Kidney (tissue), 14 donors: Measurements from ENCODE around the gene LMX1B. TPM values are rescaled to one million over a fixed set of nuclear protein-coding genes. Genes with fewer than 3 reads are reported as not detected.

Source experiments
- DNase-seq, 5 donors: peaks; one replicate each; pipeline ENCODE4 v3.0.0-alpha.2; 2013 to 2020
- FAIRE-seq: peaks from 2 replicates; lab custom pipeline; 2012; peaks lifted over from hg19 to GRCh38; lab: Jason Lieb, UNC
- H3K27ac ChIP-seq, 2 donors: one replicate each; pipeline ENCODE4 v1.7.0; 2013; ENCODE audit warnings: low read depth in 2 of 2, low read length in 2 of 2, inconsistent platforms in 1 of 2
- H3K27me3 ChIP-seq: one replicate; pipeline ENCODE4 v1.7.1; 2013; ENCODE audit warnings: low read length, inconsistent platforms; ENCODE audit not compliant: control insufficient read depth, insufficient read depth
- H3K36me3 ChIP-seq, 3 donors: one replicate each; pipeline versions ENCODE4 v1.7.0 to v1.7.1; 2013; ENCODE audit warnings: low read length in 3 of 3, control low read depth in 1 of 3, inconsistent platforms in 1 of 3; ENCODE audit not compliant: insufficient read depth in 3 of 3, control insufficient read depth in 2 of 3
- H3K4me1 ChIP-seq, 3 donors: one replicate each; pipeline versions ENCODE4 v1.7.0 to v1.7.1; 2013; ENCODE audit warnings: low read length in 3 of 3, inconsistent platforms in 1 of 3, low read depth in 1 of 3; ENCODE audit not compliant: control insufficient read depth in 2 of 3, insufficient read depth in 2 of 3
- H3K4me3 ChIP-seq, 3 donors: one replicate each; pipeline versions ENCODE4 v1.7.0 to v1.8.1; 2013; ENCODE audit warnings: low read length in 3 of 3, control low read depth in 1 of 3, inconsistent platforms in 1 of 3
- H3K9ac ChIP-seq, 3 donors: one replicate each; pipeline versions ENCODE4 v1.7.0 to v1.7.1; 2013; ENCODE audit warnings: low read length in 3 of 3, control low read depth in 1 of 3, inconsistent platforms in 1 of 3
- H3K9me3 ChIP-seq, 3 donors: one replicate each; pipeline versions ENCODE4 v1.7.0 to v1.7.1; 2013; ENCODE audit warnings: low read length in 3 of 3, control low read depth in 1 of 3, inconsistent platforms in 1 of 3; ENCODE audit not compliant: control insufficient read depth in 2 of 3, insufficient read depth in 1 of 3
- CTCF ChIP-seq: IDR thresholded peaks from 3 replicates; pipeline ENCODE4 v1.5.1; 2012; ENCODE audit warnings: mild to moderate bottlenecking, moderate library complexity, borderline replicate concordance; ENCODE audit not compliant: insufficient read depth; ENCODE audit errors: extremely low read depth
- intact Hi-C: fragments of 100-400 bp; cut with DNase I; formaldehyde crosslinking; loops from one replicate; pipeline ENCODE4 v1.11.1; 2022
- polyA plus RNA-seq: library from polyadenylated mRNA; stranded (reverse); fragments of 350-450 nt; fragmentation: Illumina TruSeq; extraction: RNeasy Lipid Tissue Mini Kit (QIAGEN cat#74804); gene quantifications from one replicate; pipeline ENCODE4 v1.2.3, GENCODE V29; 2014; ENCODE audit warnings: low read depth, low replicate concordance; ENCODE audit not compliant: insufficient read depth
- total RNA-seq: library from RNA; stranded (reverse); fragmentation: NEBNext Ultra II Directional; extraction: Animal tissue kit (Norgen Biotek cat#: 25700); gene quantifications from one replicate; pipeline ENCODE4 v1.2.1, GENCODE V29; 2021
- donor health status: control.
- donor health status: control.
- donor health status: control.
- donor health status: control.
- donor health status: control.
- donor health status: DM: yes; HTN: yes; CAD: no.
- donor health status: Normal renal cell carcinoma (clear cell type).

Gene LMX1B
- total and polyA plus RNA-seq, 2 donors from 2014 or later: 0.57 to 2.6 TPM

GRCh38 chr9:126684345-126684744 is 70.6 kb downstream of the LMX1B start:
- no peak overlapping the region for H3K4me3 ChIP-seq
- intact Hi-C loops: no loop called here
- H3K36me3 ChIP-seq: no peaks in the 10 kb centered on the region
- H3K27me3 ChIP-seq: peaks cover 19% of the 10 kb centered on the region
- H3K27ac ChIP-seq: no peak overlapping the region
- H3K9ac ChIP-seq: no peak overlapping the region
- no peaks in the 10 kb centered on the region for H3K9me3 ChIP-seq
- no peak for DNase-seq
- no peak for TF ChIP-seq CTCF
- FAIRE-seq: no peak
- H3K4me1 ChIP-seq: peaks cover 0 to 4% (median 3%) of the 10 kb centered on the region in 3 donors

DNA sequence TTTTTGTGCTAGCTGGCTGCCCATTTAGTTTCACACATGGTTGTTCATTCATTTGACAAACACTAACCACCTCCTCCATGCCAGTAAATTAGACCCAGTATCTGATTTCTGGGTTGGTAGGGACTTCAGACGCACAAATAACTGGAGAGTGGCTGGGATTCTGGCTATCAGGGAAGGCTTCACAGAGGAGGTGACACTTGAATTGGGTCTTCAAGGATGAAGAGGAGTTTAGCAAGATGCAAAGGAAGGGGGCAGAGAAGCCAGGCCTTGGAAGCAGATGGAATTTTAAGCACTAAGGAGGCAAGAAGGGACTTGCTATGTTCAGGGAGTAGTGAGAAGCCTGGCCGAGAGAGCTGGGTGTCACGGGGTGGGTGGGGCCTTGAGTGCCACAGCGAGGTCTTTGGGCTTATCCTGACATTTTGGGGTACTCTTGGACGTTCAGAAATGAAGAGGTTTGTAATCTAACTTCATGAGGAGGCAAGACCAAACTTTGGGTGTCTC is 71.3 kb downstream of the LMX1B start:
- FAIRE-seq (no peak), DNase-seq (no peak)
- no peak for TF ChIP-seq CTCF
- peaks cover 19% of the 10 kb centered on the region for H3K27me3 ChIP-seq
- no peaks in the 10 kb centered on the region for H3K36me3 ChIP-seq
- intact Hi-C loops: no loop called here
- no peaks in the 10 kb centered on the region for H3K9me3 ChIP-seq
- no peak overlapping the region for H3K27ac ChIP-seq
- no peak overlapping the region for H3K9ac ChIP-seq
- H3K4me1 ChIP-seq: peaks cover 0 to 4% (median 3%) of the 10 kb centered on the region in 3 donors
- H3K4me3 ChIP-seq: no peak overlapping the region

- Histone ChIP-seq H3K36me3 (no peaks in the 10 kb centered on the region), H3K9me3 (no peaks in the 10 kb centered on the region), H3K27ac (no peak overlapping the region), H3K4me1 (peaks cover 0 to 4% (median 3%) of the 10 kb centered on the region in 3 donors), H3K9ac (no peak overlapping the region), H3K27me3 (peaks cover 17% of the 10 kb centered on the region), H3K4me3 (no peak overlapping the region)
- FAIRE-seq (no peak), DNase-seq (no peak)
- intact Hi-C loops: no loop called here
- no peak for TF ChIP-seq CTCF
These were observed 74.3 kb downstream of the LMX1B start for GRCh38 chr9:126687930-126688461.

DNA sequence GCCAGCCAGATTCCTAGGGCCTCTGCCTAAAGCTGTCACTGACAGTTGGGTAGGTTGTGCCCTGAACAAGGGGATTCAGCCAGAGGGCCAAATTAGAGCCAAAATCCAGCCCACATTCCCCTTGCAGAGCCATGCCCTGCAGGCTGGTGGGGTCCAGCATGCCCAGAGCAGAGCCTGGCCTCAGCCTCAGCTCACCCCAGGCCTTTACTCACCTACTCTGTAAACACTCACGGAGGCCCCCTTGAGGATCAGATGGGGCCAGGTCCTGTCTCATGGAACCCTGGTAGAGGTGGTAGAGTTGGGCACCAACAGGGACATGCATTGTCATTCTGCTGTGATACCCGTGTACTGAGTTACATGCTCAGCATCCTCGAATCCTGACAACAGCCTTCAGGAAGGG is 74.9 kb downstream of the LMX1B start:
- FAIRE-seq: no peak
- intact Hi-C loops: no loop called here

More for the DNA sequence above, 74.9 kb downstream of the LMX1B start:
- H3K4me3 ChIP-seq: no peak overlapping the region
- no peaks in the 10 kb centered on the region for H3K36me3 ChIP-seq
- H3K4me1 ChIP-seq: peaks cover 0 to 2% (median 0%) of the 10 kb centered on the region in 3 donors
- no peak overlapping the region for H3K27ac ChIP-seq
- no peak for DNase-seq
- H3K27me3 ChIP-seq: peaks cover 13% of the 10 kb centered on the region
- H3K9me3 ChIP-seq: no peaks in the 10 kb centered on the region
- no peak for TF ChIP-seq CTCF
- H3K9ac ChIP-seq: no peak overlapping the region
